HG03460 (cell line): Measurements from ENCODE around the gene SPOP.
A peak's percentile ranks its signal among the peaks of the same experiment; 100 is the strongest.
"Not testable (repeated sequence)": the region's sequence is repeated elsewhere in the genome, so short reads cannot be mapped to it uniquely, and the experiment has no call there.

ENCODE experiments used
- ATAC-seq: cut with Tn5 transposase; IDR thresholded peaks from one replicate; pipeline ENCODE4 v1.9.1; 2021; ENCODE audit not compliant: unreplicated experiment

The SPOP gene

GRCh38 chr17:49677933-49678847 is at the start of gene SPOP:
Gene SPOP, minus strand, starts transcription at chr17:49678097. Its CDS starts 55,287 bp downstream, at chr17:49622810.
- ATAC-seq = peak; percentile 81

- no peak for ATAC-seq
Observed at GRCh38 chr17:49727380-49727779, 49.5 kb upstream of the SPOP start.

GRCh38 chr17:49725452-49726130 is 47.7 kb upstream of the SPOP start:
- no peak for ATAC-seq

- not testable (repeated sequence) for ATAC-seq
Observed at GRCh38 chr17:49724552-49724951, 46.7 kb upstream of the SPOP start.

GRCh38 chr17:49723423-49723822 is 45.5 kb upstream of the SPOP start:
- no peak for ATAC-seq

- ATAC-seq = no peak
Observed at GRCh38 chr17:49722066-49722465, 44.2 kb upstream of the SPOP start.

GRCh38 chr17:49717371-49717861 is 39.5 kb upstream of the SPOP start:
- no peak for ATAC-seq

- ATAC-seq = no peak
Observed at GRCh38 chr17:49716668-49717364, 38.9 kb upstream of the SPOP start.

GRCh38 chr17:49715717-49716279 is 37.9 kb upstream of the SPOP start:
- no peak for ATAC-seq

GRCh38 chr17:49715216-49715615 is 37.3 kb upstream of the SPOP start:
- no peak for ATAC-seq

GRCh38 chr17:49708515-49709183 is 30.8 kb upstream of the SPOP start:
- no peak for ATAC-seq

GRCh38 chr17:49707608-49708514 is 30.0 kb upstream of the SPOP start, which contains the start of gene SLC35B1:
Gene SLC35B1, minus strand, starts transcription at chr17:49707964. Its CDS starts 131 bp downstream, at chr17:49707833.
- ATAC-seq = peak; percentile 83

- no peak for ATAC-seq
Observed at GRCh38 chr17:49707246-49707607, 29.3 kb upstream of the SPOP start.

- no peak for ATAC-seq
Observed at GRCh38 chr17:49705254-49705653, 27.4 kb upstream of the SPOP start.

GRCh38 chr17:49703557-49704277 is 25.8 kb upstream of the SPOP start:
- no peak for ATAC-seq

GRCh38 chr17:49700960-49701359 is 23.1 kb upstream of the SPOP start:
- ATAC-seq = no peak

GRCh38 chr17:49699966-49700575 is 22.2 kb upstream of the SPOP start:
- no peak for ATAC-seq

GRCh38 chr17:49698005-49698404 is 20.1 kb upstream of the SPOP start:
- no peak for ATAC-seq
